ENCODE data around the gene ZNF221.

GRCh38 chr19:43956827-43957226, 5.8 kb downstream of the ZNF221 start:
- no peak for TF ChIP-seq POLR2AphosphoS5 (IDR thresholded peaks at IDR 0.05; ENCODE audit: low read depth, low read length)
- no peak for TF ChIP-seq TAF1 (IDR thresholded peaks at IDR 0.05; ENCODE audit: low read depth, low read length)
- no peak for TF ChIP-seq POLR2A (IDR thresholded peaks at IDR 0.05; ENCODE audit: low read depth, low read length)
- no peak for TF ChIP-seq POU2F2 (IDR thresholded peaks at IDR 0.05; ENCODE audit: low read depth, low read length)
